H1 (cell line): ENCODE results near the gene GET3. TPM values are rescaled to one million over a fixed set of nuclear protein-coding genes. Genes with fewer than 3 reads are reported as not detected.
A peak's percentile ranks its signal among the peaks of the same experiment; 100 is the strongest.

ENCODE experiments used
- CHD1 ChIP-seq: IDR thresholded peaks from 2 replicates; pipeline ENCODE4 v1.6.1; 2012; ENCODE audit warnings: low read depth, low read length, improper control_type of control experiment
- EGR1 ChIP-seq: IDR thresholded peaks from 2 replicates; pipeline ENCODE4 v1.6.1; 2011; ENCODE audit warnings: low read depth, low read length, borderline replicate concordance
- GABPA ChIP-seq: IDR thresholded peaks from 2 replicates; pipeline ENCODE4 v1.6.1; 2011; ENCODE audit warnings: mild to moderate bottlenecking, low read length, moderate library complexity, borderline replicate concordance; ENCODE audit not compliant: insufficient read depth
- KDM1A ChIP-seq: fragments of 200-600, 300-600 bp; sonication (generic); IDR thresholded peaks from 2 replicates; pipeline ENCODE4 v1.7.1; 2016; ENCODE audit warnings: mild to moderate bottlenecking, low read length, borderline replicate concordance
- NANOG ChIP-seq: IDR thresholded peaks from 2 replicates; pipeline ENCODE4 v1.6.1; 2011; ENCODE audit warnings: low read length, low read depth, mild to moderate bottlenecking, inconsistent platforms; ENCODE audit not compliant: insufficient read depth, poor library complexity, severe bottlenecking
- NRF1 ChIP-seq: IDR thresholded peaks from 2 replicates; pipeline ENCODE4 v1.6.1; 2011; ENCODE audit warnings: mild to moderate bottlenecking, low read depth, low read length, improper control_type of control experiment
- TCF12 ChIP-seq: IDR thresholded peaks from 2 replicates; pipeline ENCODE4 v1.6.1; 2011; ENCODE audit warnings: low read depth, mild to moderate bottlenecking, low read length
- polyA plus RNA-seq, 7 experiments: library from polyadenylated mRNA; depleted of rRNA in 3 of 7; stranded (reverse) in 5 of 7; unstranded in 2 of 7; fragments of >200 nt in 5 of 7; fragments of 200-250 nt in 2 of 7; gene quantifications; 1 replicate in 5 of 7; 2 replicates in 1 of 7; 4 replicates in 1 of 7; pipeline versions ENCODE4 v1.2.1 to v1.2.3, GENCODE V29; 2011 to 2013; ENCODE audit warnings: missing spikeins in 2 of 7, mixed read lengths in 2 of 7
- total RNA-seq: library from RNA; stranded (reverse); fragmentation: NEBNext Ultra II Directional; extraction: Animal tissue kit (Norgen Biotek cat#: 25700); gene quantifications from 2 replicates; pipeline ENCODE4 v1.2.1, GENCODE V29; 2021
- TF ChIP-seq, protein P1 (sequence below): fragments of 300-600 bp; sonication (generic); IDR thresholded peaks from 2 replicates; pipeline ENCODE4 v1.7.1; 2012; ENCODE audit warnings: low read length, moderate library complexity, mild to moderate bottlenecking, inconsistent platforms; ENCODE audit not compliant: insufficient replicate concordance
- TF ChIP-seq, protein P2 (sequence below): IDR thresholded peaks from 2 replicates; pipeline ENCODE4 v1.6.1; 2012; ENCODE audit warnings: inconsistent platforms

Gene GET3
- total and polyA plus RNA-seq, 2 of the 8 experiments (the other 6 are each of a cell fraction or from before 2014, with no cell fraction given): 105 to 297 TPM

DNA sequence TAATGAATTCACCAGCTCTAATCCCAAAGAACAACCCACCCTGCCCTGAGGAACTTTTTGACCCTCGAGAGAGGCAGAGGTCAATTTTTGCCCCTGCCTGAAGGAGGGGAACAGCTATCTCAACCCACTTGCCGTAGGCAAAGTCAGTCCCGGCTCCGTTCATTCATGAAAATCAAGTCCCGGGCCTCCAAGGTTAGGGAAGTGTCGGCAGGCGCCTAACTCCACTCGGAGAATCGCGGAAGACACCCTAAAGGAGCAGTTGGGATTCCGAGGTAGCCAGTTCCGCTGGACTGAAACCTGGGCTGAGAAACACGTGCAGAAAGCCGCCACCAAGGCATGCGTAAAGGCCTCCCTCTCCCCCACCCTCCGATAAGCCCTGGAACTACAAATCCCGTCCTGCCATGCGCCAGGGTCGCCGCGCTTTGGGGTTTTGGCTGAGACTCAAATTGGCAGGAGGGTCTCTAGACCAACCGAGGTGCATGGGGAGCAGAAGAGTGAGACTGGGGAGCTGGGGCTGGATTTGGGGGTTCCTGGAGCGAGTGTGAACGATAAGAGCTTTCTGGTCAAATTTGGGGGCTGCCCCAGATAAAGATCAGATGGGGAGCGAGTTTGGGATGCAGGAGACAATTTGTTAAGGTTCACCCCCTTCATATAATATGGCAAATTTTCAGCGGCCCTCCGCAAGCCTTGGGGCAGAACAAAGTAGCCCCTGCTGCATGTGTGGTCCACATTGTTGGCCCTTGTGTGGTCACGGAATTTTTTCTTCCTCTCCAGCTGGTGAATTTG is 13.5 kb upstream of the GET3 start, which contains the start of gene TNPO2 (continued):
- TF ChIP-seq, protein P1, sequence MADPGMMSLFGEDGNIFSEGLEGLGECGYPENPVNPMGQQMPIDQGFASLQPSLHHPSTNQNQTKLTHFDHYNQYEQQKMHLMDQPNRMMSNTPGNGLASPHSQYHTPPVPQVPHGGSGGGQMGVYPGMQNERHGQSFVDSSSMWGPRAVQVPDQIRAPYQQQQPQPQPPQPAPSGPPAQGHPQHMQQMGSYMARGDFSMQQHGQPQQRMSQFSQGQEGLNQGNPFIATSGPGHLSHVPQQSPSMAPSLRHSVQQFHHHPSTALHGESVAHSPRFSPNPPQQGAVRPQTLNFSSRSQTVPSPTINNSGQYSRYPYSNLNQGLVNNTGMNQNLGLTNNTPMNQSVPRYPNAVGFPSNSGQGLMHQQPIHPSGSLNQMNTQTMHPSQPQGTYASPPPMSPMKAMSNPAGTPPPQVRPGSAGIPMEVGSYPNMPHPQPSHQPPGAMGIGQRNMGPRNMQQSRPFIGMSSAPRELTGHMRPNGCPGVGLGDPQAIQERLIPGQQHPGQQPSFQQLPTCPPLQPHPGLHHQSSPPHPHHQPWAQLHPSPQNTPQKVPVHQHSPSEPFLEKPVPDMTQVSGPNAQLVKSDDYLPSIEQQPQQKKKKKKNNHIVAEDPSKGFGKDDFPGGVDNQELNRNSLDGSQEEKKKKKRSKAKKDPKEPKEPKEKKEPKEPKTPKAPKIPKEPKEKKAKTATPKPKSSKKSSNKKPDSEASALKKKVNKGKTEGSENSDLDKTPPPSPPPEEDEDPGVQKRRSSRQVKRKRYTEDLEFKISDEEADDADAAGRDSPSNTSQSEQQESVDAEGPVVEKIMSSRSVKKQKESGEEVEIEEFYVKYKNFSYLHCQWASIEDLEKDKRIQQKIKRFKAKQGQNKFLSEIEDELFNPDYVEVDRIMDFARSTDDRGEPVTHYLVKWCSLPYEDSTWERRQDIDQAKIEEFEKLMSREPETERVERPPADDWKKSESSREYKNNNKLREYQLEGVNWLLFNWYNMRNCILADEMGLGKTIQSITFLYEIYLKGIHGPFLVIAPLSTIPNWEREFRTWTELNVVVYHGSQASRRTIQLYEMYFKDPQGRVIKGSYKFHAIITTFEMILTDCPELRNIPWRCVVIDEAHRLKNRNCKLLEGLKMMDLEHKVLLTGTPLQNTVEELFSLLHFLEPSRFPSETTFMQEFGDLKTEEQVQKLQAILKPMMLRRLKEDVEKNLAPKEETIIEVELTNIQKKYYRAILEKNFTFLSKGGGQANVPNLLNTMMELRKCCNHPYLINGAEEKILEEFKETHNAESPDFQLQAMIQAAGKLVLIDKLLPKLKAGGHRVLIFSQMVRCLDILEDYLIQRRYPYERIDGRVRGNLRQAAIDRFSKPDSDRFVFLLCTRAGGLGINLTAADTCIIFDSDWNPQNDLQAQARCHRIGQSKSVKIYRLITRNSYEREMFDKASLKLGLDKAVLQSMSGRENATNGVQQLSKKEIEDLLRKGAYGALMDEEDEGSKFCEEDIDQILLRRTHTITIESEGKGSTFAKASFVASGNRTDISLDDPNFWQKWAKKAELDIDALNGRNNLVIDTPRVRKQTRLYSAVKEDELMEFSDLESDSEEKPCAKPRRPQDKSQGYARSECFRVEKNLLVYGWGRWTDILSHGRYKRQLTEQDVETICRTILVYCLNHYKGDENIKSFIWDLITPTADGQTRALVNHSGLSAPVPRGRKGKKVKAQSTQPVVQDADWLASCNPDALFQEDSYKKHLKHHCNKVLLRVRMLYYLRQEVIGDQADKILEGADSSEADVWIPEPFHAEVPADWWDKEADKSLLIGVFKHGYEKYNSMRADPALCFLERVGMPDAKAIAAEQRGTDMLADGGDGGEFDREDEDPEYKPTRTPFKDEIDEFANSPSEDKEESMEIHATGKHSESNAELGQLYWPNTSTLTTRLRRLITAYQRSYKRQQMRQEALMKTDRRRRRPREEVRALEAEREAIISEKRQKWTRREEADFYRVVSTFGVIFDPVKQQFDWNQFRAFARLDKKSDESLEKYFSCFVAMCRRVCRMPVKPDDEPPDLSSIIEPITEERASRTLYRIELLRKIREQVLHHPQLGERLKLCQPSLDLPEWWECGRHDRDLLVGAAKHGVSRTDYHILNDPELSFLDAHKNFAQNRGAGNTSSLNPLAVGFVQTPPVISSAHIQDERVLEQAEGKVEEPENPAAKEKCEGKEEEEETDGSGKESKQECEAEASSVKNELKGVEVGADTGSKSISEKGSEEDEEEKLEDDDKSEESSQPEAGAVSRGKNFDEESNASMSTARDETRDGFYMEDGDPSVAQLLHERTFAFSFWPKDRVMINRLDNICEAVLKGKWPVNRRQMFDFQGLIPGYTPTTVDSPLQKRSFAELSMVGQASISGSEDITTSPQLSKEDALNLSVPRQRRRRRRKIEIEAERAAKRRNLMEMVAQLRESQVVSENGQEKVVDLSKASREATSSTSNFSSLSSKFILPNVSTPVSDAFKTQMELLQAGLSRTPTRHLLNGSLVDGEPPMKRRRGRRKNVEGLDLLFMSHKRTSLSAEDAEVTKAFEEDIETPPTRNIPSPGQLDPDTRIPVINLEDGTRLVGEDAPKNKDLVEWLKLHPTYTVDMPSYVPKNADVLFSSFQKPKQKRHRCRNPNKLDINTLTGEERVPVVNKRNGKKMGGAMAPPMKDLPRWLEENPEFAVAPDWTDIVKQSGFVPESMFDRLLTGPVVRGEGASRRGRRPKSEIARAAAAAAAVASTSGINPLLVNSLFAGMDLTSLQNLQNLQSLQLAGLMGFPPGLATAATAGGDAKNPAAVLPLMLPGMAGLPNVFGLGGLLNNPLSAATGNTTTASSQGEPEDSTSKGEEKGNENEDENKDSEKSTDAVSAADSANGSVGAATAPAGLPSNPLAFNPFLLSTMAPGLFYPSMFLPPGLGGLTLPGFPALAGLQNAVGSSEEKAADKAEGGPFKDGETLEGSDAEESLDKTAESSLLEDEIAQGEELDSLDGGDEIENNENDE: no peak
- TF ChIP-seq, protein P2, sequence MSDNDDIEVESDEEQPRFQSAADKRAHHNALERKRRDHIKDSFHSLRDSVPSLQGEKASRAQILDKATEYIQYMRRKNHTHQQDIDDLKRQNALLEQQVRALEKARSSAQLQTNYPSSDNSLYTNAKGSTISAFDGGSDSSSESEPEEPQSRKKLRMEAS: peak; percentile 94
- TF ChIP-seq NRF1 (peak; percentile 50), EGR1 (no peak), NANOG (no peak), CHD1 (no peak), KDM1A (no peak), GABPA (no peak), TCF12 (no peak)
